Measurements from ENCODE around the gene SLC6A14.

SLC6A14 gene, protein sequence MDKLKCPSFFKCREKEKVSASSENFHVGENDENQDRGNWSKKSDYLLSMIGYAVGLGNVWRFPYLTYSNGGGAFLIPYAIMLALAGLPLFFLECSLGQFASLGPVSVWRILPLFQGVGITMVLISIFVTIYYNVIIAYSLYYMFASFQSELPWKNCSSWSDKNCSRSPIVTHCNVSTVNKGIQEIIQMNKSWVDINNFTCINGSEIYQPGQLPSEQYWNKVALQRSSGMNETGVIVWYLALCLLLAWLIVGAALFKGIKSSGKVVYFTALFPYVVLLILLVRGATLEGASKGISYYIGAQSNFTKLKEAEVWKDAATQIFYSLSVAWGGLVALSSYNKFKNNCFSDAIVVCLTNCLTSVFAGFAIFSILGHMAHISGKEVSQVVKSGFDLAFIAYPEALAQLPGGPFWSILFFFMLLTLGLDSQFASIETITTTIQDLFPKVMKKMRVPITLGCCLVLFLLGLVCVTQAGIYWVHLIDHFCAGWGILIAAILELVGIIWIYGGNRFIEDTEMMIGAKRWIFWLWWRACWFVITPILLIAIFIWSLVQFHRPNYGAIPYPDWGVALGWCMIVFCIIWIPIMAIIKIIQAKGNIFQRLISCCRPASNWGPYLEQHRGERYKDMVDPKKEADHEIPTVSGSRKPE

GRCh38 chrX:116436358-116436816, at the start of gene SLC6A14:
Gene SLC6A14, plus strand, starts transcription at chrX:116436606. Its CDS starts 104 bp downstream, at chrX:116436710.
- no peak for DNase-seq (ENCODE audit: low read depth, low spot score)

- DNase-seq (ENCODE audit: low read depth, low spot score) = no peak
Observed at GRCh38 chrX:116395752-116396151, 40.7 kb upstream of the SLC6A14 start.

DNA sequence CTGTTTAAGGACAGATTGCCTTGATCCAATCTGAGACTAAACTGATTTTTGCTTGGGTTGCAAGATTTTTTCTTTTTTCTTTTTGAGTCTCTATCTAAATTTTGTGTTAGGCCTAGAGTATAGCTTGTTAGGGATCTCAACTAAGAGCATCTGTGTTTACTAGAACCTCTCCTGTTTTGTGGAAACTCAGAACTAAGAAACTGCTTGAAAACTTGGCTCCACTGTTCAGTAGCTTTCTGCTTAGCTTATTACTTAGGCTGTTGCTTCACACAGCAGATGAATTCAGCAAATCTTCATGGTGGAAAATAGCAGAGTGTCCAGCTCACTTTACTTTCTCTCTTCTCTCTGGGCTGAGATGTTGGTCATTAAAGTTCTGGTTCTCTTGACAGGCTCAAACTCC, 36.7 kb upstream of the SLC6A14 start:
- no peak for DNase-seq (ENCODE audit: low read depth, low spot score)

GRCh38 chrX:116409219-116409618, 27.2 kb upstream of the SLC6A14 start:
- DNase-seq (ENCODE audit: low read depth, low spot score) = no peak

DNA sequence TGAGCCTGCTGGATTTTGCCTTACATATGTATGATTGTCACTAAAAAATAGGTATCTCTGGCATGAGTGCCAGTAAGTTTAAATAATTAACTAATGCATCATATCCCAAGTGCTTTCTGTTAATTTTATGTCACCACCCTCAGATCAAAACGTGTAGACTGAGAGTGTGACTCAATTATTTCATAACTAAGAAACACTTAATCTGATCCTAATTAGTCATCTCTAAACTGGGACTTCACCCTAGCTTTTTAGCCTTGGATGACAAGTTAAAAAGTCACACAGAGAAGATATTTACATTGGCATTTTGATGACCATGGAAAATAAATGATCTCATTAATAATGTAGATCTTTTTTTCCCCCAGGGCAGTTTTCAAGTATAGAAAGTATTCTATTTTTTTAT, 23.1 kb upstream of the SLC6A14 start:
- no peak for DNase-seq (ENCODE audit: low read depth, low spot score)

GRCh38 chrX:116417214-116417613, 19.2 kb upstream of the SLC6A14 start:
- no peak for DNase-seq (ENCODE audit: low read depth, low spot score)

- no peak for DNase-seq (ENCODE audit: low read depth, low spot score)
Observed at GRCh38 chrX:116417968-116418367, 18.4 kb upstream of the SLC6A14 start.

DNA sequence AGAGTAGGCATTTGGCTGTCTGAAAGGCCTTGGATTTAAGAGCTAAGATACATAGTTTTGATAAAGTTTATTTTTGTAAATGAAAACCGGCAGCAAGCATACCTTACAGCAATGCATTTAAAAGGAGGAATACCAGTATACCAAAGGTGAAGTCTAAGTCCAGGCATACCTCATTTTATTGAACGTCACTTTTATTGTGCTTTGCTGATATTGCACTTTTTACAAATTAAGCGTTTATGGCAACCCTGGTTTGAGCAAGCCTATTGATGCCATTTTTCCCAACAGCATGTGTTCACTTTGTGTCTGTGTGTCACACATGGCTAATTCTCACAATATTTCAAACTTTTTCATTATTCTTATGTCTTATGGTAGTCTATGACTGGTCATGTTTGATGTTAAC, 8.4 kb upstream of the SLC6A14 start:
- DNase-seq (ENCODE audit: low read depth, low spot score) = no peak

- DNase-seq (ENCODE audit: low read depth, low spot score) = no peak
Observed at GRCh38 chrX:116435597-116435996, 809 bp upstream of the SLC6A14 start.

DNA sequence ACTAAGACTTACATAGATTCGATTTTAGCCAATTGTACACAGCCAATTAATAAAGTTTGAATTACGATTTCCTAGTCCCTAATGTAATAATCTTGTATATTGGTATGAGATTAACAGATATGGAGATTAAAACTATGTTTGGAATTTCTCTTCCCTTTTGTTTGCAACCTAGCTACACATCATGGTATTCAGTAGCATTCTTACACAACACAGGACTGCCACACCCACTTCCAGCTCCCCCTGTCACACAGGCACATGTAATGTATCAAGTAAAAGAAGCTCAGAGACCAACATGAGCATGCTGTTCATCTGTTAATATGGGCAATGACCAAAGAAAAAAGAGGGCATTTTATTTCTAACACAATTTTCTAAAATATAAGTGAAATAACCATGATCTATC, 12.8 kb downstream of the SLC6A14 start:
- no peak for DNase-seq (ENCODE audit: low read depth, low spot score)

DNA sequence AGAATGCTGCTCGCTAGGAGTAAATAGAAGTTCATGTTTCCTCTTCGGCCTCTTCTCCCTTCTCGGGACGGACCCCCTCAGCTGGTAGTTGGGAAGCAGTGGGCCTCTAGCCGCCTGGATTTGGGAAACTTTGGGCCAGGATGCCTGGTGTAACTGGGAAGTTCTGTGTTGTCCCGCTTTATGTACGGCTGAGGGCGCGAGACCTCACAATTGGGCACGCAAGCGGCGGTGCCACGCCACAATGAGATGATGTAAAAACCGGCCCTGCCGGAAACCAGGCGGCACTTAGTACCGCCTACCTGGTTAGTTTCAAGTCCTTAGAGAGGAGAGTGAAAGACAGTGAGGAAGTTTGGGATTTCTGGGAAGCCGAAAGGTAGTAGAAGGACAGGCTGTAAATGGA, 26.4 kb downstream of the SLC6A14 start, which contains the start of gene CT83:
Gene CT83 (minus strand): TSS at position 155 of the 400 bp plus-strand sequence. CDS start 120 bp downstream, at position 35.
- DNase-seq (ENCODE audit: low read depth, low spot score) = no peak

DNA sequence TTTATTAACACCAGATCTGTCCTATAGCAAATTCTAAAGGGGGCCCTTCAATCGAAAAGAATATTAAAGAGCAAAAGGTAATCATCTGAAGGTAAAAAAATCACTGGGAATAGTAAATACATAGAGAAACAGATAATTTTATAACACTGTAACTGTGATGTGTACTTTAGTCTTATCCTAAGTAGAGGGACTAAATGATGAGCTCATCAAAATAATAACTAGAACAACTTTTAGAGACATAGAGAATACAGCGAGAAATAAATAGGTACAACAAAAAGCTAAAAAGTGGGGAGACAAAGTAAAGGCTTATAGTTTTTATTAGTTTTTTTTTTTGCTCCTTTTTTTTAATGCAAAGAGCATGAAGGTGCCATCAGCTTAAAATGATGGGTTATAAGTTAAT, 43.7 kb downstream of the SLC6A14 start:
- DNase-seq (ENCODE audit: low read depth, low spot score) = no peak

- no peak for DNase-seq (ENCODE audit: low read depth, low spot score)
Observed at GRCh38 chrX:116490104-116490503, 53.7 kb downstream of the SLC6A14 start.

DNA sequence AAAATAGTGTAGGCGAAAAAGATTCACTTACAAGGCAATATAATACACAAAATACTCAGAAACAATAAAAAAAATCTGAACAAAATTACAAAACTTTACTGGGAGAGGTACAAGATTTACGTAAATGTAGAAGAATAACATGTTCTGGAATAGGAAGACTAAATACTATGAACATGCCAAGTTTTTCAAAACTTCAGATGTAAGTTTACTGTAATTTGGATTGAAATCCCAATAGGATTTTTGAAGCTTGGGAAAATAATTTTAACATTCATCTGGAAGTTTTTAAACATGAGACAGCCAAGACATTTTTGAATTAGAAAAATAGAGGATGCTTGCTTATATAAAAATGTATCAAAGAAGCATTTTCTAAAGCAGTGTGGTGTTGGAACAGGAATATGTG, 56.9 kb downstream of the SLC6A14 start:
- DNase-seq (ENCODE audit: low read depth, low spot score) = no peak

DNA sequence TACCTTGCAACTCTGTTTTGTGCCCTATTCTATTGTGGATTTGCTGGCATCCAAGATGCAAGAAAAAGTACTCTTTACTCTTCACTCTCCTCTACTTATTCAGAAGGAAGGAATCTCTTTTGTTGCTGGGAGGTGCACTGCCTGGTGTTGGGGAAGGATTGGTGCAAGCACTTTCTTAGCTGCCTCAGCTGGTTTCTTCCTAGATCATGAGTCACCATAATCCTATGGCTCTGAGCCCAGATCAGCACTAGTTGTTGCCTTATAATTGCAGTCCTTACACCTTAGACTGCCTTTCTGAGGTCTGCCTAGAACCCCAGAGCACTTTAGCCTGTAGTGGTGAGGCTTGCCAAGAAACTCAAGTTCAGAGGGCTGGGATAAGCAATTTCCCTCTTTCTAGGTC, 63.4 kb downstream of the SLC6A14 start:
- peak; percentile 16 for DNase-seq (ENCODE audit: low read depth, low spot score)

All from astrocyte of the hippocampus (primary cell).